ENCODE measurements around the gene ARMC5.

- no peak for TF ChIP-seq CTCF (IDR thresholded peaks at IDR 0.05)
- TF ChIP-seq RCOR1 (IDR thresholded peaks at IDR 0.05; ENCODE audit: low read depth, low read length), result no peak
These were observed 35.5 kb upstream of the ARMC5 start for GRCh38 chr16:31423801-31424200.

All from A549 (cell line).